ENCODE data around the gene HSPBAP1.
A peak's percentile ranks its signal among the peaks of the same experiment; 100 is the strongest.

Gene HSPBAP1

DNA sequence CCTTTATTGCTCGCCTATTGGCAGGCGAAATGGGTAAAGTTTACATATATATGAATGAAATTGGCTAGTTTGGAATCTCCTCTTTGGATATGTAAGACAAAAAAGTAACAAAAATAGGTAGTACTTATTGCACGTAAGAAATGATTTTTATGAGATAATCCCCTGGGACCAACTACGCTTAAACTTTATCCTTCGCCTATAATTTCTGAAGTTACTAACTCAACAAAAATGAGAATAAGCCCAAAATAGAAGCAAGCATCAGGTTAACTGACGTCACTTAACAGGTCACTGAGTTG, 800 bp upstream of the HSPBAP1 start:
- Histone ChIP-seq H3K79me2 (ENCODE audit: control insufficient read depth, low read length) (peaks cover 40% of the 10 kb centered on the region), H3K27ac (ENCODE audit: low read depth, low read length) (peak overlapping the region; percentile 62), H3K9me3 (ENCODE audit: control insufficient read depth, insufficient read depth, low read length) (no peaks in the 10 kb centered on the region), H3K4me2 (ENCODE audit: low read length) (peak overlapping the region; percentile 96), H3F3A (ENCODE audit: control insufficient read depth, insufficient read depth) (no peaks in the 10 kb centered on the region), H3K27me3 (ENCODE audit: control insufficient read depth, low read length) (no peaks in the 10 kb centered on the region), H3K4me3 (ENCODE audit: low read length) (peak overlapping the region; percentile 86), H4K20me1 (ENCODE audit: control insufficient read depth, insufficient read depth, low read depth, low read length) (no peaks in the 10 kb centered on the region), H3K4me1 (ENCODE audit: control insufficient read depth, low read length) (peaks cover 28% of the 10 kb centered on the region), H3K36me3 (ENCODE audit: control insufficient read depth, low read length) (no peaks in the 10 kb centered on the region), H3K9me2 (replicated peaks; ENCODE audit: control insufficient read depth, low read length) (no peaks in the 10 kb centered on the region)
- TF ChIP-seq EZH2phosphoT487 (IDR thresholded peaks at IDR 0.05; ENCODE audit: borderline replicate concordance, low read length): no peak
- TF ChIP-seq, protein P1, sequence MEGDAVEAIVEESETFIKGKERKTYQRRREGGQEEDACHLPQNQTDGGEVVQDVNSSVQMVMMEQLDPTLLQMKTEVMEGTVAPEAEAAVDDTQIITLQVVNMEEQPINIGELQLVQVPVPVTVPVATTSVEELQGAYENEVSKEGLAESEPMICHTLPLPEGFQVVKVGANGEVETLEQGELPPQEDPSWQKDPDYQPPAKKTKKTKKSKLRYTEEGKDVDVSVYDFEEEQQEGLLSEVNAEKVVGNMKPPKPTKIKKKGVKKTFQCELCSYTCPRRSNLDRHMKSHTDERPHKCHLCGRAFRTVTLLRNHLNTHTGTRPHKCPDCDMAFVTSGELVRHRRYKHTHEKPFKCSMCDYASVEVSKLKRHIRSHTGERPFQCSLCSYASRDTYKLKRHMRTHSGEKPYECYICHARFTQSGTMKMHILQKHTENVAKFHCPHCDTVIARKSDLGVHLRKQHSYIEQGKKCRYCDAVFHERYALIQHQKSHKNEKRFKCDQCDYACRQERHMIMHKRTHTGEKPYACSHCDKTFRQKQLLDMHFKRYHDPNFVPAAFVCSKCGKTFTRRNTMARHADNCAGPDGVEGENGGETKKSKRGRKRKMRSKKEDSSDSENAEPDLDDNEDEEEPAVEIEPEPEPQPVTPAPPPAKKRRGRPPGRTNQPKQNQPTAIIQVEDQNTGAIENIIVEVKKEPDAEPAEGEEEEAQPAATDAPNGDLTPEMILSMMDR (IDR thresholded peaks at IDR 0.05; ENCODE audit: low read depth, low read length, poor library complexity, severe bottlenecking): no peak

DNA sequence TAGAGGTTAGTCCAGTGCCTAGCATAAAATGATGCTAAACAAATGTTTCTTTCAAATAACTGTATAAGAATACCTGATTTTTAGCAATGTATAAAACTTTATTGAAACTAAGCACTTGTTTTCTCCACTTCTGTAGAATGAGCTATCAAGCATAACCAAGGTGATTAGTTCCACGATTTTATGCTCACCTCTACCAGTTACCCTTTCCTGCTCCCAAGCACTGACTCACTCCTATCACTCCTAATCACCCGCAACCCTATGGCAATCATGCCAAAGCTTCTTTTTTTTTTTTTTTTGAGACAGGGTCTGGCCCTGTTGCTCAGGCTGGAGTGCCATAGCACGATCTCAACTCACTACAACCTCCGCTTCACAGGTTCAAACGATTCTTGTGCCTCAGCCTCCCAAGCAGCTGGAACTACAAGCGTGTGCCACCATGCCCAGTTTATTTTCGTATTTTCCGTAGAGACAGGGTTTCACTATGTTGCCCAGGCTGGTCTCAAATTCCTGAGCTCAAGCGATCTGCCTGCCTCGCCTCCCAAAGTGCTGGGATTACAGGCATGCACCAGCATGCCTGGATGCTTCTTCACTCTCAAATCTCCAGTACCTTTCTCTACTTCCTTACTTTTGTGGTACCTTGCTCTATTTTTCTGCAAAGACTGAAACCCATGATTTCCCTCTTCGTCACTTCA, 3.9 kb downstream of the HSPBAP1 start:
- Histone ChIP-seq H3K27me3 (ENCODE audit: control insufficient read depth, low read length) (no peaks in the 10 kb centered on the region), H4K20me1 (ENCODE audit: control insufficient read depth, insufficient read depth, low read depth, low read length) (no peaks in the 10 kb centered on the region), H3K27ac (ENCODE audit: low read depth, low read length) (no peak overlapping the region), H3F3A (ENCODE audit: control insufficient read depth, insufficient read depth) (no peaks in the 10 kb centered on the region), H3K9me3 (ENCODE audit: control insufficient read depth, insufficient read depth, low read length) (no peaks in the 10 kb centered on the region), H3K4me2 (ENCODE audit: low read length) (no peak overlapping the region), H3K79me2 (ENCODE audit: control insufficient read depth, low read length) (peaks cover 41% of the 10 kb centered on the region), H3K36me3 (ENCODE audit: control insufficient read depth, low read length) (peaks cover 11% of the 10 kb centered on the region), H3K9me2 (replicated peaks; ENCODE audit: control insufficient read depth, low read length) (no peaks in the 10 kb centered on the region), H3K4me1 (ENCODE audit: control insufficient read depth, low read length) (peaks cover 19% of the 10 kb centered on the region), H3K4me3 (ENCODE audit: low read length) (no peak overlapping the region)
- TF ChIP-seq, protein P1 (IDR thresholded peaks at IDR 0.05; ENCODE audit: low read depth, low read length, poor library complexity, severe bottlenecking): no peak
- no peak for TF ChIP-seq EZH2phosphoT487 (IDR thresholded peaks at IDR 0.05; ENCODE audit: borderline replicate concordance, low read length)

DNA sequence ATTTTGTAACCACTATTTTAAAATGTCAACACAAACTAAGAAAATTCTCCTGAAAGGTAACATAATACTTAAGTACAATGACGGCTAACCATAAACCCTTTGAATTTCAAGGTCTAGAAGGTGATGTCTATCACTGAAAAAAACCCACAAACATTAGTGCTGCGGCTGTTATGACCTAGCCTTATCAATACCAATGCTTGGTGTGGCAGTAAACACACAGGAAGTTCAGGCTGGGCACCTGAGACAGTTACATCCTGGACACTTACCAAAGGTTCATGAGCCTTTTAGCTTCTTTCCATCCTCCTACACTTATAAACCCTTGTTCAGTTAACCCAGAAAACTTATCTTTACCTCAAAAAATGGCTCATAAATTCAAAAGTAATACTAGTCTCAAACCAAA, 5.8 kb downstream of the HSPBAP1 start:
- Histone ChIP-seq H3K9me2 (replicated peaks; ENCODE audit: control insufficient read depth, low read length) (no peaks in the 10 kb centered on the region), H3K4me3 (ENCODE audit: low read length) (no peak overlapping the region), H4K20me1 (ENCODE audit: control insufficient read depth, insufficient read depth, low read depth, low read length) (no peaks in the 10 kb centered on the region), H3K4me2 (ENCODE audit: low read length) (no peak overlapping the region), H3K27me3 (ENCODE audit: control insufficient read depth, low read length) (no peaks in the 10 kb centered on the region), H3K79me2 (ENCODE audit: control insufficient read depth, low read length) (peaks cover 35% of the 10 kb centered on the region), H3K4me1 (ENCODE audit: control insufficient read depth, low read length) (peaks cover 7% of the 10 kb centered on the region), H3K27ac (ENCODE audit: low read depth, low read length) (no peak overlapping the region), H3K9me3 (ENCODE audit: control insufficient read depth, insufficient read depth, low read length) (no peaks in the 10 kb centered on the region), H3K36me3 (ENCODE audit: control insufficient read depth, low read length) (peaks cover 13% of the 10 kb centered on the region), H3F3A (ENCODE audit: control insufficient read depth, insufficient read depth) (no peaks in the 10 kb centered on the region)
- TF ChIP-seq, protein P1 (IDR thresholded peaks at IDR 0.05; ENCODE audit: low read depth, low read length, poor library complexity, severe bottlenecking): no peak
- TF ChIP-seq EZH2phosphoT487 (IDR thresholded peaks at IDR 0.05; ENCODE audit: borderline replicate concordance, low read length): no peak
